MCF 10A (cell line): ENCODE data around the gene DPP6. TPM values are rescaled to one million over a fixed set of nuclear protein-coding genes. Genes with fewer than 3 reads are reported as not detected.

Source experiments
- BruUV-seq: library from RNA; stranded (reverse); fragments of 400-500 nt; replicated peaks from 2 replicates; lab custom pipeline; 2021; lab: Mats Ljungman, UMichigan
- CTCF ChIA-PET: fragments of 300-600 bp; sonication (Branson Sonifier 250); formaldehyde crosslinking; extraction: SDS; loops from one replicate; lab custom pipeline; 2021; ENCODE audit warnings: antibody characterized with exemption, inconsistent platforms; lab: Yijun Ruan, JAX
- POLR2A ChIA-PET: fragments of 300-600, 350-650 bp; sonication (Branson Sonifier 250); formaldehyde crosslinking; extraction: SDS; loops from one replicate; lab custom pipeline; 2020; ENCODE audit warnings: antibody characterized with exemption, inconsistent platforms; lab: Yijun Ruan, JAX
- DNase-seq: peaks from one replicate; pipeline ENCODE4 v3.0.0-alpha.2; 2018; ENCODE audit not compliant: unreplicated experiment
- H3K27ac Mint-ChIP-seq: one replicate; pipeline ENCODE4 v1.8.0; 2022; ENCODE audit warnings: mild to moderate bottlenecking, low read depth, mixed read lengths; ENCODE audit not compliant: unreplicated experiment
- H3K27me3 Mint-ChIP-seq: one replicate; pipeline ENCODE4 v1.8.0; 2022; ENCODE audit warnings: mixed read lengths; ENCODE audit not compliant: insufficient read depth, unreplicated experiment
- H3K36me3 Mint-ChIP-seq: one replicate; pipeline ENCODE4 v1.8.0; 2022; ENCODE audit warnings: mild to moderate bottlenecking, moderate library complexity, mixed read lengths; ENCODE audit not compliant: insufficient read depth, unreplicated experiment
- H3K4me1 Mint-ChIP-seq: one replicate; pipeline ENCODE4 v1.8.0; 2022; ENCODE audit warnings: mixed read lengths; ENCODE audit not compliant: insufficient read depth, unreplicated experiment
- H3K4me3 Mint-ChIP-seq: one replicate; pipeline ENCODE4 v1.8.0; 2022; ENCODE audit warnings: mild to moderate bottlenecking, moderate library complexity, mixed read lengths; ENCODE audit not compliant: unreplicated experiment
- H3K9me3 Mint-ChIP-seq: one replicate; pipeline ENCODE4 v1.8.0; 2022; ENCODE audit warnings: mixed read lengths; ENCODE audit not compliant: unreplicated experiment
- intact Hi-C: fragments of 100-400 bp; cut with micrococcal nuclease; formaldehyde crosslinking; loops from 2 replicates; pipeline ENCODE4 v1.14.1; 2022
- total RNA-seq: library from RNA; stranded (reverse); gene quantifications from 2 replicates; pipeline ENCODE4 v1.2.3, GENCODE V29; 2022
- TF ChIP-seq, protein P1 (sequence below): fragments of 200-600 bp; IDR thresholded peaks from one replicate; pipeline ENCODE4 v1.8.0; 2022; ENCODE audit warnings: antibody characterized with exemption, mild to moderate bottlenecking; ENCODE audit not compliant: unreplicated experiment

DPP6 gene
- total RNA-seq, 1 experiment from 2014 or later, result not detected

DNA sequence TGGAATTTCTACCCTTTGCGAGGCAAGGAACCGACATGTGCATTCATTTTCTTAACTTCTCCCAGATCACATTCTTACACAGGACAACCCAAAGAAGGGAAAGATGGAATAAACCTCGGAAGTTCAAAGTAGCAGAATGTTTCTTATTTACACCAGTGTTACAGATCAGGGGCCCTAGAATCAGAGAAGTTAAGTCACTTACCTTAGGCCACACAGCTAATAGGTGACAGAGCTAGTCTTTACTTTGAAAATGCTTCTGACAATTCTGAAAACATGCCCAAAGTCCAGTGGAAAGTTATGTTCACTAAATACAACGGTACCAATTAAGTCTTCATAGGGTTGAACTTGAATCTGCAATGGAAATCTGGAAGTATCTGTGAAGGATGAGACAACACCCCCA, 437.7 kb downstream of the DPP6 start:
- DNase-seq, result no peak
- intact Hi-C loops, result no loop called here
- no peaks in the 10 kb centered on the region for H3K27me3 Mint-ChIP-seq
- H3K4me3 Mint-ChIP-seq, result no peak overlapping the region
- no peaks in the 10 kb centered on the region for H3K36me3 Mint-ChIP-seq
- no TSS peak for BruUV-seq
- H3K27ac Mint-ChIP-seq, result no peak overlapping the region
- H3K4me1 Mint-ChIP-seq, result no peaks in the 10 kb centered on the region
- H3K9me3 Mint-ChIP-seq, result peaks cover 28% of the 10 kb centered on the region
- ChIA-PET CTCF (interaction anchor here (1.5 kb wide), 1 partner anchor 14 kb away, joined by 8 read pairs; no protein-coding TSS in a partner anchor), POLR2A (interaction anchor here (0.7 to 1.2 kb wide), 2 partner anchors 14 to 20 kb away, joined by 3 to 4 read pairs; no protein-coding TSS in a partner anchor)
- TF ChIP-seq, protein P1, sequence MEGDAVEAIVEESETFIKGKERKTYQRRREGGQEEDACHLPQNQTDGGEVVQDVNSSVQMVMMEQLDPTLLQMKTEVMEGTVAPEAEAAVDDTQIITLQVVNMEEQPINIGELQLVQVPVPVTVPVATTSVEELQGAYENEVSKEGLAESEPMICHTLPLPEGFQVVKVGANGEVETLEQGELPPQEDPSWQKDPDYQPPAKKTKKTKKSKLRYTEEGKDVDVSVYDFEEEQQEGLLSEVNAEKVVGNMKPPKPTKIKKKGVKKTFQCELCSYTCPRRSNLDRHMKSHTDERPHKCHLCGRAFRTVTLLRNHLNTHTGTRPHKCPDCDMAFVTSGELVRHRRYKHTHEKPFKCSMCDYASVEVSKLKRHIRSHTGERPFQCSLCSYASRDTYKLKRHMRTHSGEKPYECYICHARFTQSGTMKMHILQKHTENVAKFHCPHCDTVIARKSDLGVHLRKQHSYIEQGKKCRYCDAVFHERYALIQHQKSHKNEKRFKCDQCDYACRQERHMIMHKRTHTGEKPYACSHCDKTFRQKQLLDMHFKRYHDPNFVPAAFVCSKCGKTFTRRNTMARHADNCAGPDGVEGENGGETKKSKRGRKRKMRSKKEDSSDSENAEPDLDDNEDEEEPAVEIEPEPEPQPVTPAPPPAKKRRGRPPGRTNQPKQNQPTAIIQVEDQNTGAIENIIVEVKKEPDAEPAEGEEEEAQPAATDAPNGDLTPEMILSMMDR, result no peak

DNA sequence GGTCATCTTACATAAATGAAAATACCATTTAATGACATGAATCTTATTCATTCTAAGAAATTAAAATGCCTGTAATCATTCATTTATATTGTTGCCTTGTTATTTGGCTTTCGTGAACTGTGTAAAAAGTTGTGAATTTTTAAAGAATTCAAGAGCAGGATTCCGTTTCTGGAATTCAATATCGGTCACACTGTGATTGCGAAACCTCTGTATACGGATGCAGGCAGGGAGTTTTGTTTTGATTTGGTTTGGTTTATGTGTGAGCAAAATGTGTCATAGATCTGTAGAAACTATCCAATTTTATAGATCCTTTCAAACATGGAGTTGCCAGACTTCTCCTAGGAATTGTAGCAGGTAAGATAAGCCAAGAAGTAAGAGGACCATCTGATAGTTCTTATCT, 441.4 kb downstream of the DPP6 start:
- no peak overlapping the region for H3K27ac Mint-ChIP-seq

DNA sequence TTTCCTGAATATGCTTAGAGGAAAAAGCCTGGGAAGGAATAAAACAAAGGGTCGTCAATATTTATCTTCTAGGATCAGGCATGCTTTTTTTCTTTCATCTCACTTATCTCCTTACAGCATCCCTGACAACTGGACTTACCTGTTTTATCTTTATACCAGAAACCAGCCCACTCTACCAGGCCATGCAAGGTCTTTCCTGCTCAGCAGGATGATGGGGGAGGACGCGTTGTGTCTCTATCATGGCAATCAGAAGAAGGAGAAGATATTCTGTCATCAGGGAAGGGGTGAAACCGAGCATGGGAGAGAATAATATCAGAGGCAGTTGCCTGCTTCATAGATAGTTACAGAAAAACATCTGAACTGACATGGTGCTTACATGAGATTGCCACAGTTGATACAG, 445.6 kb downstream of the DPP6 start:
- no peak for DNase-seq
- Mint-ChIP-seq H3K27ac (no peak overlapping the region), H3K4me1 (no peaks in the 10 kb centered on the region), H3K9me3 (peaks cover 13% of the 10 kb centered on the region), H3K36me3 (no peaks in the 10 kb centered on the region), H3K4me3 (no peak overlapping the region), H3K27me3 (no peaks in the 10 kb centered on the region)
- TF ChIP-seq, protein P1, result no peak
- POLR2A ChIA-PET, result no interaction called here
- CTCF ChIA-PET, result no interaction called here
- intact Hi-C loops, result no loop called here
- BruUV-seq, result no TSS peak

More for the DNA sequence above, 441.4 kb downstream of the DPP6 start:
- ChIA-PET CTCF (interaction anchor here (0.6 to 5.4 kb wide), 2 partner anchors 11 to 246 kb away, joined by 3 to 28 read pairs; no protein-coding TSS in a partner anchor), POLR2A (no interaction called here)
- peaks cover 16% of the 10 kb centered on the region for H3K9me3 Mint-ChIP-seq
- H3K4me1 Mint-ChIP-seq, result no peaks in the 10 kb centered on the region
- no peak for DNase-seq
- H3K36me3 Mint-ChIP-seq, result no peaks in the 10 kb centered on the region
- TF ChIP-seq, protein P1, result no peak
- no TSS peak for BruUV-seq
- H3K27me3 Mint-ChIP-seq, result no peaks in the 10 kb centered on the region
- intact Hi-C loops, result no loop called here
- H3K4me3 Mint-ChIP-seq, result no peak overlapping the region

DNA sequence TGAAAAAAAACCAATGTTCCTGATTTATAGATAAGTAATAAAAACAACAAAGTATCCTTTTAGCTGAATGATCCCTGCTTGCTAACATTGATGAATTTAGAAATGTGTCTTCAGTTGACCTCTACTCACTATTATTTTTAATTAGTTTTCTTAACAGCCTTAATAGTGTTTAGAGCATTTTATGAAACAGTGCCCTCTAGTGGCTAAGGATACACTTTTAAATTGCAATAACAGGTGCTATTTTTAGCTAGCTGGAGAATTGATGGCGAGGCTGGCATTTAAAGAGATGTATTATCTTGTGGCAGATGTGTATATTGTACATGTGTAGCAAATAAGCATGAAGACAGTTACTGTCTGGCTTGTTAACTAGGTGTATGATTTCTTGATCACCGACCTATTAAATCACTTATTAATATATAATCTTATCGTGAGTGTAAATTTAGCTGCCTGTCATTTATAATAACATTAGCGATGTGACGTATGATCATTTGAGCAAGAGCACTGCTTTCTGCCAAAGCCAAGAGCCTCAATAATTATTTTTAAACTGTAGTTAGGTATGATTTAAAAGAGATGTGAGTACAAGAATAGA, 451.9 kb downstream of the DPP6 start:
- no peak overlapping the region for H3K27ac Mint-ChIP-seq
- ChIA-PET CTCF (interaction anchor here (0.6 to 3.3 kb wide), 36 partner anchors 9 to 1675 kb away, joined by 3 to 32 read pairs (median 4); no protein-coding TSS in a partner anchor), POLR2A (interaction anchor here (0.7 to 1.1 kb wide), 3 partner anchors 10 to 267 kb away, joined by 3 to 4 read pairs (median 3); no protein-coding TSS in a partner anchor)
- no TSS peak for BruUV-seq
- H3K9me3 Mint-ChIP-seq, result peaks cover 18% of the 10 kb centered on the region
- intact Hi-C loops, result no loop called here
- no peaks in the 10 kb centered on the region for H3K4me1 Mint-ChIP-seq
- DNase-seq, result peak; percentile 34
- TF ChIP-seq, protein P1, result peak; percentile 44
- no peaks in the 10 kb centered on the region for H3K27me3 Mint-ChIP-seq
- H3K36me3 Mint-ChIP-seq, result no peaks in the 10 kb centered on the region
- no peak overlapping the region for H3K4me3 Mint-ChIP-seq
